T-helper 2 cell (primary cell): ENCODE data around the gene C10orf120.
A peak's percentile ranks its signal among the peaks of the same experiment; 100 is the strongest.

Experiments used
- DNase-seq, 5 experiments: peaks; one replicate each; pipeline versions ENCODE4 v3.0.0 to v3.0.0-alpha.2; 2012 to 2022

The C10orf120 gene

GRCh38 chr10:122659651-122660050 lies 40.0 kb downstream of the C10orf120 start:
- DNase-seq, result no peak

GRCh38 chr10:122659126-122659525 lies 40.5 kb downstream of the C10orf120 start:
- DNase-seq, result no peak

- DNase-seq, result no peak
These were observed 41.1 kb downstream of the C10orf120 start for GRCh38 chr10:122658356-122659049.

DNA sequence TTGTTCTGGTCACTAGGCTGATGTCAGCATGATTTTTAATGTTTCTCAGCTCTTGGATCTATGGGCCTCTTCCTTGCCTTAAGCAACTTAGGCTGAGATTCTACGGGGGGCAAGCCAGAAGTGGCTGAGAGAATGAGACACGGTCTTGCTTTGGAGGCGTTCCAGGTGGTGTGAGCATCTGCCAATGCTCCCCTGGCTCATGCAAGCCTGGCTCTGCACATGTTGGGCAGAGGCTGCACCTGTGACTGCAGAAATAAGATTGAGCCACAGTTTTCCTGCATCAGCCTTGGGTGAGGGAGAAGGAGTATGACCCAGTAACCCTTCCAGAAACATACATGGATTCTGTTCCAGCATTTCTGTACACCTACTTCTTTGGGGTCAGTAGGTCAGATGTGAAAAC lies 41.9 kb downstream of the C10orf120 start:
- DNase-seq, result no peak

DNA sequence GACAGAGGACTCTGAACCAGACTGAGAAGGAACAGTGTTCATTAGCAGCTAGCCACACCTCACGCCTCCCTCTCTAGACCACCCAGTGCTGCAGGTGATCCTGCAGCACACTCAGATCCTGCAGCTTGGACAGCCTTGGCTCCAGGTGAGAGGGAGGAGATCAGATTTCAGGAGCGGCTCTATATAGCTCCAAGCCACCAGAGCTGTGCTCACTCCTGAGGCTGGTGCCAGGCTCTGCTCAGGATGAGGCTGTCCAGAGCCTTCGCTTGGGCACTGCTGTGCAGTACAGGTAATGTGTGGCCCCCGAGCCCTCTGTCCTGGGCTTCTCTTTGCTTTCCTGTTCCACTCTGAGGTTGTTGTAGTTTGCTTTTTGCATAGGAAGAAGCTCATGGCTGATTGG lies 42.4 kb downstream of the C10orf120 start:
- no peak for DNase-seq

DNA sequence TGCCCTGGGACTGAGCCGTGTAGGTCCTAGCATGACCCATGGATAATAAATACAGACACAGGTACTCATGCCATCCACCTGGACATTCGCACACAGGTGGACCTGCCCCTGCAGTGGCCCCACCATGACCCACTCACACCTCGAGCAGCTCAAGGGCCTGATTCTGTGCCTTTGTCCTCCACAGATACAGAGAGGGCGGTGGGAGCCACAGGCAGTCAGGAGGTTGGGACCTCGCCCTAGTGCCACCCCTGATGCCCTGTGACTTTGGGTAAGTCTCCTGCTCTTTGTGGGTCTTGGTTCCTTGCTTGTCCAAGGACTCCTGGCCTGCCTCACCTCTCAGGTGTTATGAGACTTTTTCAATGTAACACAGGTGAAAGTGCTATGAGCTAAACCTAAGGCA lies 42.9 kb downstream of the C10orf120 start:
- DNase-seq, result no peak

DNA sequence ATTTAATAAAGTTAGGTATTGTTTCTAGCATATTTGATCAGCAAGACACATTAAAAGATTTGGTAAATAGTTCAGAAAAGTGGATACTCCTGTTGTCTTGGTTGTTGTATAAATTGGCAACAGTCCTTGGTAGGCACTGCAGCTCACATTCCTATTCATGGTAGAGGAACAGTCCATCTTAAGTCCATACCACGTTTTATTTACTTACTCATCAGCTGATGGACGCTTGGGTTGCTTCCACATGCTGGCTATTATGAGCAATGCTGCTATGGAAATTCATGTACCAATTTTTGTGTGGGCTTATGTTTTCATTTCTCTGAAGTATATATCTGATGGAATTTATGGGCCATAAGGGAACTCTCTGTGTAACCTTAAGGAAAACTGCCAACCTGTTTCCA lies 43.3 kb downstream of the C10orf120 start:
- DNase-seq, result no peak

DNA sequence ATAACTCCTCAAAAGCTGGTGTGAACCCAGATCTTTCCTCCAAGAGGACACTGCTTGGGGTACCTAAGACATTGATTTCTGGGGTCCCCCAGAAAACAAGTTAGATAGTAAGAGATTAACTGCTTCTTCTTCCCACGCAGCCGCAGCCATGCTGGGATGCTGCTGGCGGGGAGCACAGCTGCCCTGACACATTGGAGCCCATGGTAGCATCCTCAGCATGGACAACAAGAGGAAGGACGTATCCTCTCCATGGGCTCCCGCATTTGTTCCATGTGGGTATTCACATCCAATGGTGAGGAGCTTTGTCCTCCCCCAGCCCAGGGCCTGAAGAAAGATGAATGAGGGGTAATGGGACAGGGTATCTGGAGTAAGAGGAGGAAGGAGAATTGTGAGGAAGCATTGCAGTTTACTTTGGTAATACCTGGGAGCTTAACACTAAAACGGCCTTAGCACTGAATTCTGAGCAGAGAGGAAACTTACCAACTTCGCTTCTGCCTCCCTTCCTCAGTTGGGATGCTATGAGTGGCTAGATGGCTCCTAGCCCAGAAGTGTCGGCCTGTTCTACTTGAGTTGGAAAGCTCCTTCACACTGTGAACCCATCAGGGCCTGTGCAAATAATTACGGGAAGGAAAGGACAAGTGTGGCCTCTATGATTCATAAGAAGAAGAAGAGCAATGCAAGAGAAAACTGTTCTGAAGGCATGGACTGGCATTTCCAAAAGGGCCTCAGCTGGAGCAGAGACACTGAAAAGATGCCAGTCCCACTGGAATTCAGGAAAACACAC lies 43.9 kb downstream of the C10orf120 start:
- no peak for DNase-seq

DNA sequence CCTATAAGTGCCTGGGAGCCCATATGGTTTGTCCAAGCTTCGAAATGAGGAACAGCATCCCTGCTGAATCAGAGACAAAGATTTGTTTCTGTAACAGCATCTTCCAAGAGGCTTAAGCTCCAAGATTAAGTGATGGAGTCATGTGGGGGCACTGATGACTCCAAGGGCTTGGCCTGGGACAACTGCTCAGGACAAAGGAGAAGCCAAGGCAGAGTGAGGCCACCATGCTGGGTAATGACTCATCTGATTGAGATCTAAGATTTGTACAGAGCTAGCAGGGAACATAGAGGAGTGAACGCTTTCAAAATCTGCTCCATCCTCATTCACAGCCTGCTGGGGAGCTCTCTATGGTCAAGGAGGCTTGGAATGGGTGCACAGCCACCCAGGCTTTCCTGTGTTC lies 49.3 kb downstream of the C10orf120 start:
- DNase-seq, result no peak

DNA sequence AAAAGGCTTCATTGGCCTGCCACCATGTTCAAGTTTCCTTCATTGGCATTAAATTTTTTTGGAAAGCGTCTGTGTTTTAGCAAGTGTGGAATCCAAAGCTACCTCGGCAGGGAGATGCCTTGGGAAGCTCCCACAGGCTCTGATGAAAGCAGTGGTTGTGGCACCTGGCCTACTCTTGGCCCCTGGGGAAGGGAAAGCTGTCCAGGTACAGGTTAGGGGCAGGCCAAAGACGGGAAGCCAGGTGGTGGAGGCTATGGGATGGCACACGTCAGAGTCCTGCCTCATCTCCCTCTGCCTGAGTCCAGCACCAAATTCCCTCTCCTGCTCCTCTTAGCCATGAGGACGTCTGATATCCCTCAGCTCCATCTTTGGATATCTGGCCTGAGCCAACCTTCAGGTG lies 49.7 kb downstream of the C10orf120 start:
- no peak for DNase-seq

GRCh38 chr10:122648599-122649428 lies 50.8 kb downstream of the C10orf120 start:
- peak in 1 of 5 experiments; percentile 24 for DNase-seq
